CD8-positive, alpha-beta memory T cell (primary cell): ENCODE data around the gene DOK6. TPM values are rescaled to one million over a fixed set of nuclear protein-coding genes. Genes with fewer than 3 reads are reported as not detected.

ENCODE experiments used
- CTCF ChIA-PET: fragments of 350-600 bp; sonication (Branson Sonifier 250); formaldehyde crosslinking; loops from one replicate; lab custom pipeline; 2021; ENCODE audit warnings: antibody characterized with exemption; lab: Charles Lee
- POLR2A ChIA-PET: fragments of 350-600 bp; sonication (Branson Sonifier 250); formaldehyde crosslinking; loops from one replicate; lab custom pipeline; 2021; ENCODE audit warnings: antibody characterized with exemption; lab: Charles Lee
- DNase-seq, 5 donors: peaks; one replicate each; pipeline versions ENCODE4 v3.0.0 to v3.0.0-alpha.2; 2020 to 2022; ENCODE audit warnings: mixed read lengths in 1 of 5
- H3K27ac ChIP-seq: one replicate; pipeline ENCODE4 v1.7.0; 2013; ENCODE audit warnings: low read depth, mild to moderate bottlenecking, low read length, moderate library complexity
- H3K27me3 ChIP-seq: 2 replicates; pipeline ENCODE4 v1.7.0; 2013; ENCODE audit warnings: low read length, mild to moderate bottlenecking; ENCODE audit not compliant: insufficient read depth, poor library complexity, severe bottlenecking
- H3K36me3 ChIP-seq: 2 replicates; pipeline ENCODE4 v1.7.0; 2013; ENCODE audit warnings: mild to moderate bottlenecking, low read length, moderate library complexity; ENCODE audit not compliant: insufficient read depth
- H3K4me1 ChIP-seq: 2 replicates; pipeline ENCODE4 v1.7.0; 2013; ENCODE audit warnings: mild to moderate bottlenecking, low read length, moderate library complexity; ENCODE audit not compliant: insufficient read depth
- H3K4me3 ChIP-seq: 2 replicates; pipeline ENCODE4 v1.7.0; 2013; ENCODE audit warnings: mild to moderate bottlenecking, low read length
- H3K9me3 ChIP-seq: 2 replicates; pipeline ENCODE4 v1.7.0; 2013; ENCODE audit warnings: mild to moderate bottlenecking, low read length
- H3K27ac Mint-ChIP-seq, 8 donors: one replicate each; pipeline ENCODE4 v1.8.0; 2020 to 2021; ENCODE audit warnings: mixed read lengths in 8 of 8, mild to moderate bottlenecking in 6 of 8, inconsistent platforms in 3 of 8, moderate library complexity in 3 of 8
- H3K27me3 Mint-ChIP-seq, 2 donors: one replicate each; pipeline ENCODE4 v1.8.0; 2020 to 2021; ENCODE audit warnings: mixed read lengths in 2 of 2, mild to moderate bottlenecking in 1 of 2, moderate library complexity in 1 of 2
- H3K36me3 Mint-ChIP-seq, 3 donors: one replicate each; pipeline ENCODE4 v1.8.0; 2020 to 2021; ENCODE audit warnings: mixed read lengths in 3 of 3, inconsistent platforms in 1 of 3, mild to moderate bottlenecking in 1 of 3
- H3K4me1 Mint-ChIP-seq, 3 donors: one replicate each; pipeline ENCODE4 v1.8.0; 2020 to 2021; ENCODE audit warnings: mixed read lengths in 3 of 3, inconsistent platforms in 1 of 3, mild to moderate bottlenecking in 1 of 3
- H3K4me3 Mint-ChIP-seq, 7 donors: one replicate each; pipeline ENCODE4 v1.8.0; 2020 to 2021; ENCODE audit warnings: mixed read lengths in 7 of 7, mild to moderate bottlenecking in 6 of 7, moderate library complexity in 4 of 7, inconsistent platforms in 2 of 7
- H3K9me3 Mint-ChIP-seq, 5 donors: one replicate each; pipeline ENCODE4 v1.8.0; 2020 to 2022; ENCODE audit warnings: mixed read lengths in 5 of 5, mild to moderate bottlenecking in 3 of 5, moderate library complexity in 2 of 5, inconsistent platforms in 1 of 5
- polyA plus RNA-seq: library from polyadenylated mRNA; unstranded; fragments of 300-500 nt; fragmentation: Illumina TruSeq; gene quantifications from one replicate; pipeline ENCODE4 v1.2.3, GENCODE V29; 2021
- total RNA-seq, 2 experiments: library from RNA; stranded (reverse); gene quantifications; one replicate each; pipeline ENCODE4 v1.2.3, GENCODE V29; 2021

The DOK6 gene
- total and polyA plus RNA-seq, 3 experiments from 2014 or later, result 0.13 TPM; not detected in 2

- CTCF ChIA-PET, result no interaction called here
Measured at GRCh38 chr18:69631281-69631680, 230.6 kb downstream of the DOK6 start.

GRCh38 chr18:69635482-69635881, 234.8 kb downstream of the DOK6 start:
- Mint-ChIP-seq H3K9me3 (no peaks in the 10 kb centered on the region), H3K36me3 (no peaks in the 10 kb centered on the region), H3K27me3 (peaks cover 1 to 3% of the 10 kb centered on the region in 2 donors), H3K4me3 (no peak overlapping the region), H3K27ac (no peak overlapping the region), H3K4me1 (peaks cover 4 to 8% (median 6%) of the 10 kb centered on the region in 3 donors)
- H3K4me3 ChIP-seq, result no peak overlapping the region
- H3K9me3 ChIP-seq, result no peaks in the 10 kb centered on the region
- no peak for DNase-seq
- ChIA-PET POLR2A (no interaction called here), CTCF (no interaction called here)
- no peak overlapping the region for H3K27ac ChIP-seq
- H3K27me3 ChIP-seq, result no peaks in the 10 kb centered on the region
- no peaks in the 10 kb centered on the region for H3K4me1 ChIP-seq
- H3K36me3 ChIP-seq, result no peaks in the 10 kb centered on the region

More at GRCh38 chr18:69631281-69631680, 230.6 kb downstream of the DOK6 start:
- Histone ChIP-seq H3K9me3 (no peaks in the 10 kb centered on the region), H3K4me3 (no peak overlapping the region), H3K27ac (no peak overlapping the region), H3K4me1 (no peaks in the 10 kb centered on the region), H3K36me3 (no peaks in the 10 kb centered on the region), H3K27me3 (no peaks in the 10 kb centered on the region)
- Mint-ChIP-seq H3K9me3 (no peaks in the 10 kb centered on the region), H3K27me3 (peaks cover 2 to 8% of the 10 kb centered on the region in 2 donors), H3K27ac (no peak overlapping the region), H3K4me1 (peaks cover 4 to 8% (median 6%) of the 10 kb centered on the region in 3 donors), H3K36me3 (no peaks in the 10 kb centered on the region), H3K4me3 (no peak overlapping the region)
- POLR2A ChIA-PET, result no interaction called here
- DNase-seq, result no peak

- no peaks in the 10 kb centered on the region for H3K9me3 ChIP-seq
- H3K4me3 ChIP-seq, result no peak overlapping the region
- POLR2A ChIA-PET, result no interaction called here
- peaks cover 4 to 8% (median 6%) of the 10 kb centered on the region in 3 donors for H3K4me1 Mint-ChIP-seq
- no peaks in the 10 kb centered on the region for H3K4me1 ChIP-seq
- no peaks in the 10 kb centered on the region for H3K27me3 ChIP-seq
- H3K27me3 Mint-ChIP-seq, result peaks cover 1 to 3% of the 10 kb centered on the region in 2 donors
- H3K9me3 Mint-ChIP-seq, result no peaks in the 10 kb centered on the region
- no peak overlapping the region for H3K27ac Mint-ChIP-seq
- no peak overlapping the region for H3K4me3 Mint-ChIP-seq
- CTCF ChIA-PET, result interaction anchor here (0.7 kb wide), 1 partner anchor 449 kb away, joined by 3 read pairs; no protein-coding TSS in a partner anchor
- DNase-seq, result peak in 3 of 5 donors; percentile 1 to 12 (median 4)
- no peak overlapping the region for H3K27ac ChIP-seq
- no peaks in the 10 kb centered on the region for H3K36me3 Mint-ChIP-seq
- no peaks in the 10 kb centered on the region for H3K36me3 ChIP-seq
Measured at GRCh38 chr18:69636529-69637301, 236.0 kb downstream of the DOK6 start.

GRCh38 chr18:69638056-69638455, 237.4 kb downstream of the DOK6 start:
- Histone ChIP-seq H3K4me1 (no peaks in the 10 kb centered on the region), H3K27me3 (no peaks in the 10 kb centered on the region), H3K27ac (no peak overlapping the region), H3K36me3 (no peaks in the 10 kb centered on the region), H3K9me3 (no peaks in the 10 kb centered on the region), H3K4me3 (no peak overlapping the region)
- DNase-seq, result no peak
- ChIA-PET CTCF (no interaction called here), POLR2A (no interaction called here)
- H3K4me3 Mint-ChIP-seq, result no peak overlapping the region
- peak overlapping the region in 1 of 8 donors; percentile 26 for H3K27ac Mint-ChIP-seq
- H3K9me3 Mint-ChIP-seq, result no peaks in the 10 kb centered on the region
- no peaks in the 10 kb centered on the region for H3K36me3 Mint-ChIP-seq
- peaks cover 4 to 8% (median 6%) of the 10 kb centered on the region in 3 donors for H3K4me1 Mint-ChIP-seq
- peaks cover 1% of the 10 kb centered on the region in 2 donors for H3K27me3 Mint-ChIP-seq

GRCh38 chr18:69647702-69648101, 247.0 kb downstream of the DOK6 start:
- no peak overlapping the region for H3K4me3 Mint-ChIP-seq
- Histone ChIP-seq H3K9me3 (no peaks in the 10 kb centered on the region), H3K27me3 (no peaks in the 10 kb centered on the region), H3K4me1 (no peaks in the 10 kb centered on the region), H3K4me3 (no peak overlapping the region), H3K36me3 (no peaks in the 10 kb centered on the region), H3K27ac (no peak overlapping the region)
- no peak overlapping the region for H3K27ac Mint-ChIP-seq
- DNase-seq, result no peak
- peaks cover 8 to 39% of the 10 kb centered on the region in 2 donors for H3K27me3 Mint-ChIP-seq
- ChIA-PET CTCF (no interaction called here), POLR2A (no interaction called here)
- no peaks in the 10 kb centered on the region for H3K36me3 Mint-ChIP-seq
- H3K4me1 Mint-ChIP-seq, result no peaks in the 10 kb centered on the region
- H3K9me3 Mint-ChIP-seq, result no peaks in the 10 kb centered on the region

GRCh38 chr18:69648486-69648885, 247.8 kb downstream of the DOK6 start:
- H3K4me3 Mint-ChIP-seq, result no peak overlapping the region
- no peaks in the 10 kb centered on the region for H3K36me3 Mint-ChIP-seq
- H3K9me3 Mint-ChIP-seq, result no peaks in the 10 kb centered on the region
- Histone ChIP-seq H3K27me3 (no peaks in the 10 kb centered on the region), H3K9me3 (no peaks in the 10 kb centered on the region), H3K4me1 (no peaks in the 10 kb centered on the region), H3K27ac (no peak overlapping the region), H3K36me3 (no peaks in the 10 kb centered on the region), H3K4me3 (no peak overlapping the region)
- no peak for DNase-seq
- peaks cover 15 to 47% of the 10 kb centered on the region in 2 donors for H3K27me3 Mint-ChIP-seq
- ChIA-PET POLR2A (no interaction called here), CTCF (no interaction called here)
- H3K4me1 Mint-ChIP-seq, result no peaks in the 10 kb centered on the region
- H3K27ac Mint-ChIP-seq, result no peak overlapping the region

- no peaks in the 10 kb centered on the region for H3K9me3 ChIP-seq
- no peaks in the 10 kb centered on the region for H3K4me1 Mint-ChIP-seq
- peaks cover 0 to 1% (median 0%) of the 10 kb centered on the region in 5 donors for H3K9me3 Mint-ChIP-seq
- no peak overlapping the region for H3K27ac ChIP-seq
- no peaks in the 10 kb centered on the region for H3K36me3 Mint-ChIP-seq
- H3K27ac Mint-ChIP-seq, result no peak overlapping the region
- no peak overlapping the region for H3K4me3 ChIP-seq
- POLR2A ChIA-PET, result no interaction called here
- no peaks in the 10 kb centered on the region for H3K4me1 ChIP-seq
- H3K27me3 Mint-ChIP-seq, result peaks cover 15 to 51% of the 10 kb centered on the region in 2 donors
- no peak overlapping the region for H3K4me3 Mint-ChIP-seq
- no peak for DNase-seq
- no peaks in the 10 kb centered on the region for H3K36me3 ChIP-seq
- CTCF ChIA-PET, result no interaction called here
- no peaks in the 10 kb centered on the region for H3K27me3 ChIP-seq
Measured at GRCh38 chr18:69649684-69650083, 249.0 kb downstream of the DOK6 start.

- POLR2A ChIA-PET, result interaction anchor here (0.7 kb wide), 1 partner anchor 254 kb away, joined by 4 read pairs; no protein-coding TSS in a partner anchor
- Mint-ChIP-seq H3K27me3 (peaks cover 15 to 51% of the 10 kb centered on the region in 2 donors), H3K9me3 (peaks cover 0 to 2% (median 0%) of the 10 kb centered on the region in 5 donors), H3K27ac (no peak overlapping the region), H3K4me3 (no peak overlapping the region), H3K36me3 (no peaks in the 10 kb centered on the region), H3K4me1 (no peaks in the 10 kb centered on the region)
- Histone ChIP-seq H3K4me1 (no peaks in the 10 kb centered on the region), H3K27ac (no peak overlapping the region), H3K9me3 (no peaks in the 10 kb centered on the region), H3K27me3 (no peaks in the 10 kb centered on the region), H3K36me3 (no peaks in the 10 kb centered on the region), H3K4me3 (no peak overlapping the region)
- no peak for DNase-seq
- CTCF ChIA-PET, result no interaction called here
Measured at GRCh38 chr18:69651243-69651642, 250.6 kb downstream of the DOK6 start.
